ENCODE results near the gene DENND10. TPM values are rescaled to one million over a fixed set of nuclear protein-coding genes. Genes with fewer than 3 reads are reported as not detected.
"Not testable (repeated sequence)": the region's sequence is repeated elsewhere in the genome, so short reads cannot be mapped to it uniquely, and the experiment has no call there.

Gene DENND10
- total RNA-seq, 1 experiment from 2014 or later, result 46.2 TPM

DNA sequence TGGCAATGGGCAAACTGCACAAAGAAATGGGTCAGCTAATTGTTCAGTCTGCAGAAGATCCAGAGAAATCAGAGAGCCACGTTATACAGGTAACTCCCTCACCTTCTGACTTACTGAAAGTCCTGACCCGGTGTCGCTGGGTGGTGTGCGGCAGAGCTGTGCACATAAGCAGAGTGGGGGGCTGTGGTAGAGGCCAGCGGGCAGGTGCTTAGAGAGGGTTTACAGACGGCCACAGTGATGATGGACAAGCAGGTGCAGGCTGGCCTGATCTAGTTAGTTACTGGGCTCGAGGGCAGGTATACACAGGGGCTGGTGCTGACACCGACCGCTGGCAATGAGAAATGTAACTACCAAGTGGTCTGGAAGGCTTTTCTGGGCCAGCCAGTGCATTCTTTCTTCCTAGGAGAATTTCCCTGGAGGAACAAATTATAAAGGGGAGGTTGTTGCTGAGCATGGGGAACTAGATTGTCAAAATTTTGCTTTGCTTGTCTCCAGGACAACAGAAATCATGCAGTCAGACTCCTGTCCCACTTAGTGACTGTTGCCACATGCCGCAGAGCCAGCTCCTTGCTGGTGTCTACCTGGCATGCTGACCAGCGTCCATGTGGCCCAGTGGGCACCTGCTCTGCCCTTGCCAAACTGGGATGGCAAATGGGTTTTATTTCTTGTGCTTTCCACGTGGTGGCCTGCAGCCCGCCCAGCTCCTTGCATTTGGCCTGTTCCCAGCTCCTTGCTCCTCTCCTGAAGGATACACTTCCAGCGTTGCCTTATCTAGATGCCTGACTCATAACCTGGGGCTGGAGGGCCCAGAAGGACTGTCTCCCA lies 28.8 kb downstream of the DENND10 start:
- no peak for DNase-seq (ENCODE audit: low read depth)

DNA sequence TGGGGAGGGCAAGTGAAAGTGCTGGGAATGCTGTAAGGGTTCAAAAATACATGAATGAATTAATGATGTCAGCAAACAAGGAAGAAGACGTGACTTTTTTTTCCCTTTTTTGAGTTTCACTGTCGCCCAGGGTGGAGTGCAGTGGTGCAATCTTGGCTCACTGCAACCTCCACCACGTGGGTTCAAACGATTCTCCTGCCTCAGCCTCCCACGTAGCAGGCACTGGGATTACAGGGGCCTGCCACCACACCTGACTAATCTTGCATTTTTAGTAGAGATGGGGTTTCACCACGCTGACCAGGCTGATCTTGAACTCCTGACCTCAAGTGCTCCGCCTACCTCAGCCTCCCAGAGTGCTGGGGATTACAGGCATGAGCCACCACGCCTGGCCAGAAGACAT lies 30.0 kb downstream of the DENND10 start:
- DNase-seq (ENCODE audit: low read depth), result no peak

DNA sequence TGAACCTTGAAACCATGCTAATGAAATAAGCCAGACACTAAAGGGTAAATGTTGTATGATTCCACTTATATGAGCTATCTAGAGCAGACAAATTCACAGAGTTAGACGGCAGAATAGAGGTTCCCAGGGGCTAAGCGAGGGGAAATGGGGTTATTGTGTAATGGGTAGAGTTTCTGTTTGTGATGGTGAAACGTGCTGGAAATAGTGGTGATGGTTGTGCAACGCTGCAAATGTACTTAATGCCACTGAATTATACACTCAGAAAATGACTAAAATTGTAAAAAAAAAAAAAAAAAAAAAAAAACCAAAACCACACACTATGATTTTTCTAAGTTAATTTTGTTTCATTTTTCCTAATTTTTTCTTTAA lies 31.6 kb downstream of the DENND10 start:
- no peak for DNase-seq (ENCODE audit: low read depth)

DNA sequence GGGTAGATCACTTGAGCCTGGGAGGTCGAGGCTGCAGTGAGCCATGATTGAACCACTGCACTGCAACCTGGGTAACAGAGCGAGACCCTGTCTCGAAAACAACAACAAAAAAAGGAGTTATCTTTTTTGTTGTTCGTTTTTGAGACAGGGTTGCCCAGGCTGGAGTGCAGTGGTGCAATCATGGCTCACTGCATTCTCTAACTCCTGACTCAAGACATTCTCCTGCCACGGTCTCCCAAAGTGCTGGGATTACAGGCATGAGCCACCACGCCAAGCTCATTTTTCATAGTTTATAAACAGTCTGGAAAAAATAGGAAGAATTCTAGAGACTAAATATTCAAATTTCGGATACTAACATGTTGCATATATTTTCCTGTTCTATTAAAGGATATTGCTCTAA lies 32.2 kb downstream of the DENND10 start:
- DNase-seq (ENCODE audit: low read depth), result no peak

DNA sequence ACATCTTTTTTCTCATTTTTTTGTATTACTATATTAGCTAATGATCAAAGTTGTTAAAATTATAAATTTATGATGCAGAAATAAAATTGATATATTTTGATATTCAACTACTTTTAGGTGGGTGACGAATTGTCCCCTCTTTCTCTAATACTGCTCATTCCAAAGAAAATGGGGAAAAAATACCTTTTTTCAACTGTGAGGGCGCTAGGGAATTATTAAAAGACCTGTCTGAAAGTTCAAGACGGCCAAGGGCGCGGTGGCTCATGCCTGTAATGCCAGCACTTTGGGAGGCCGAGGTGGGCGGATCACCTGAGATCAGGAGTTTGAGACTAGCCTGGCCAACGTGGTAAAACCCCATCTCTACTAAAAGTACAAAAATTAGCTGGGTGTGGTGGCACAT lies 34.0 kb downstream of the DENND10 start:
- not testable (repeated sequence) for DNase-seq (ENCODE audit: low read depth)

DNA sequence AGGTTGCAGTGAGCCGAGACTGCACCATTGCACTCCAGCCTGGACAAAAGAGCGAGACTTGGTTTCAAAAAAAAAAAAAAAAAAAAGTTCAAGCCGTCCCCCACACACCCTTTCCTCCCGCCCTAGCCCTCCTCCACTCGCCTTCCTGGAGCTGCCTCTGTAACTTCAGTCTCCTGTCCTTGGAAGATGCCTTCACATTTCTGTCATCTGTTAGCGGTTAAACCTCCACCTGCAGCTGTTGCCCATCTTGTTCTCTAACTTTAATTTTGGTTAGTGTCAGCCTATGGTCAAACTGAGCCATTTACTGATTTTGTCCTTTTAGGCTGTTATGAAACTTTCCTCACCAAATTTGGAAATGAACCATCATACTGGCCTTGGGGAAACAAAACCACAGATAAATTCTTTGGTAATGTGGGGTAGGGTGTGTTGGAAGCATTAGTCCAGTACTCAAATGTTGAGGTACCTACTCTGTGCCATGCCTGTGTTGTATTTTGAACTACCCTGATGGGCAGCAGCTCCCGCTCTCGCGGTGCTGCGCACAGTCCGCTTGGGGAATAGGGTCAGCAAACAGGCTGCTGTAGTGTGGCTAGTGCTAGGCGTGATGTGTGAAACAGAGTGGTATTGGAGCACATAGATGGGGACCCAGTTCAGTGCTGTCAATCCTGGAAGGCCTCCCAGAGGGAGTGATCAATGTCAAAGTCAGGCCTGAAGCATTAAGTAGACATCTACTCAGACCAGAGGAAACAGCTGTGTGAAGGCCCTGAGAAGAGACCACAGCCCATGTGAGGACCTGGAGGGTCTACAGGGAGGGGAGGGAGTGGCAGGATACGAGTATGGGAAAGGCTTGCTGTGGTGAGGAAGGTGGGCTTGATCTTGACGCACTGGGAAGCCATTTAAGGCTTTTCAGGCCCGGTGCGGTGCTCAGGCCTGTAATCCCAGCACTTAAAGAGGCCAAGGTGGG lies 34.7 kb downstream of the DENND10 start:
- DNase-seq (ENCODE audit: low read depth), result no peak

DNA sequence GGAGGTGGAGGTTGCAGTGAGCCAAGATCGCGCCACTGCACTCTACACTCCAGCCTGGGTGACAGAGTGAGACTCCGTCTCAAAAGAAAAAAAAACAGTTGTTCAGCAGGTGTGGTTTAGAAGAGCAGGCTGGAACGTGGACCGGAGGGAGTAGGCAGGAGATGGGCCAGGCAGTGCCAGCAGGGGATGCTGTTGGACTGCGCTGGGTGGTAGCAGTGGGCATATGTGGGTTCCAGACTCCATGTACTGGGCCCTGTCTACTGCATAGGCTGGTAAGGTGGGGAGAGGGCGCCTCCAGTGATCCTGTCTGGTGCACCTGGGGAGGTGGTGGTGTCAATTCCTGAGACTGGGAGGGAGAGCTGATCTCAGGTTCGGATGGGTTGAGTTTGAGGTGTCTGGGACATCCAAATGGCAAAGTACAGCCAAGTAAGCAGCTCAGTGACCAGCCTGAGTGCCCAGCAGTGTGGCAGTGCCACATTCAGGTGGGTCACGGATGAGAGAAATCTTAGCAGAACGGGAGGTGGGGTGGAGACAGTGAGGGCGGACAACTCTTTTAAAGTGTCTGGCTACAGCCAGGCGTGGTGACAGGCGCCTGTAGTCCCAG lies 35.7 kb downstream of the DENND10 start:
- DNase-seq (ENCODE audit: low read depth), result peak; percentile 39

DNA sequence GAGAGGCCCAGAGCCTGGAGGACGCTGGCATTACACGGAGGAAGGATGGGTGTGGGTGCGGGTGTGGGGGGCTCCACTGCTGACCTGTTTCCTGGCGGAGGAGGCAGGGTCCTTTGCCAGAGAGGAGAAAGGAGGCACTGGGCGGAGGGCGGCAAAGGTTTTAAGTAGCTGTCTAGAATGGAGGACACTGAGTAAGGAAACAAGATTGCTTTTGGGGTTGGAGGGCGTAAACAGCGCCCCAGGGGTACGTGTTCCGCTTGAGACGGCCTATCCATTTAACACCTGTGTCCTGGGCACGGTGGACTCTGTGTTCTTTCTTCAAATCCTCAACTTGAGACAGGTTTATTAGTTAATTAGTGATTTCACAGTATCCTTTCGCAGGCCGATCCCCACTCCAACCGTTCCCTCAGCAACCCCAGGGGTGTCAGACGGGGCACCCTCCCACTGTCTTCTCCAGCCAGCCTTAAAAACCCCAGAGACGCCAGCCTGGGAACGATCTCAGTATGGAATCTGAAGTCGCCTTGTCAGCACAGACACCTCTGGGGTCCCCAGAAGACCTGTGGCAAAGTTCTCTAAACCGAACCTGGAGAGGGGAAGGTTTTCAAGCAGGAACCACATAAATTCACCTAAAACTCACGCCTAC lies 36.8 kb downstream of the DENND10 start:
- DNase-seq (ENCODE audit: low read depth), result no peak

DNA sequence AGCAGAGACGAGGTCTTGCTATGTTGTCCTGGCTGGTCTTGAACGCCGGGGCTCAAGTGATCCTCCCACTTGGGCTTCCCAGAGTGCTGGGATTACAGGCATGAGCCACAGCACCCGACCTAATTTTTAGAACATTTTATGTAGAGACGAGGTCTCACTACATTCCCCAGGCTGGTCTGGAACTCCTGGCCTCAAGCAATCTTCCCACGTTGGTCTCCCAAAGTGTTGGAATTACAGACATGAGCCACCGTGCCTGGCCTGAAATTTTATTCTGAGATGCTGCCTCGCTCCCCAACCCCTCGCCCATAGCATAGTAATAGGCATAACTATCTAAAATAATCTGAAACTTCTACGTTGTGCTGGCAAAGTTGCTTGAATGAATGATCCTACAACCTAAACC lies 39.7 kb downstream of the DENND10 start:
- DNase-seq (ENCODE audit: low read depth), result no peak

DNA sequence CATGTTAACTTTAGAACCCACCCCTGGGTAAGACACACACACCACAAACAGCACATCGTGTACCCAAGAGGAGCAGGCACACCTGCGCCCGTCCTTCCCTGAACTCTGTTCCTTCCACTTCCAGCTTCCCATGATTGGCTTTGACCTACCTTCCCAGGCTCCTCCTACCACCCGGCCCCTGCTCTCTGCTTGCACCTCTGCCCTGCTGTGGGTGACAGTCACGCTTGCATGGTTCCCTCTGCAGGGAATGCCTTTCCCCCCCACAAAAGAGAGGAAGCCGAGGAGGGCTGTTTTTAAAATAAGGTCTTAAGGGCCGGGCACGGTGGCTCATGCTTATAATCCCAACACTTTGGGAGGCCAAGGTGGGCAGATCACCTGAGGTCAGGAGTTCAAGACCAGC lies 45.2 kb downstream of the DENND10 start:
- DNase-seq (ENCODE audit: low read depth), result no peak

DNA sequence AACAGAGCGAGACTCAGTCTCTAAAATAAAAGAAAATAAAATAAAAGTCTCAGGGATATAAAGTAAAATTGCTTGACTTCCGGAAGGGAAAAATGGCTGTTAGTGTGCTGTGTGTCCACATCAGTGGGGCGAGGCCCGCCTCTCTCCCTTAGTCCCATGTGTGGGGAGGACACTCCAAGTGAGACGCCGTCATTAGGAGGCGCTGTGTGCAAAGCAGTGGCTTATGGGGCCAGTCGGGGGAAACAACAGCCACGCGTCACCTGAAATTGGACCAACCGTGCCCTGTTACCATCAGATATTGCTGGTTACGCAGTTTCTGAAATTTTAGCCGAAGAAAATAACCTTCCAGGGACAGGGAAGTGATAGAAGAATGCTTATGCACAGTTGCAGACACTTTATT lies 45.8 kb downstream of the DENND10 start:
- no peak for DNase-seq (ENCODE audit: low read depth)

DNA sequence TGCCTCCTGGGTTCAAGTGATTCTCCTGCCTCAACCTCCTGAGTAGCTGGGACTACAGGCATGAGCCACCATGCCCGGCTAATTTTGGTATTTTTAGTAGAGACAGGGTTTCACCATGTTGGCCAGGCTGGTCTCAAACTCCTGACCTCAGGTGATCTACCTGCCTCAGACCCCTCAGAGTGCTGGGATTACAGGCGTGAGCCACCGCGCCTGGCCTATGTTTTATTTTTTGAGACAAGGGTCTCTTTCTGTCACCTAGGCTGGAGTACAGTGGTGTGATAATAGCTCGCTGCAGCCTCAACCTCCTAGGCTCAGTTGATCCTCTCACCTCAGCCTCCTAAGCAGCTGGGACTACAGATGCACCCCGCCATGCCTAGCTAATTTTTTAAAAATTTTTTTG lies 47.7 kb downstream of the DENND10 start:
- not testable (repeated sequence) for DNase-seq (ENCODE audit: low read depth)

DNA sequence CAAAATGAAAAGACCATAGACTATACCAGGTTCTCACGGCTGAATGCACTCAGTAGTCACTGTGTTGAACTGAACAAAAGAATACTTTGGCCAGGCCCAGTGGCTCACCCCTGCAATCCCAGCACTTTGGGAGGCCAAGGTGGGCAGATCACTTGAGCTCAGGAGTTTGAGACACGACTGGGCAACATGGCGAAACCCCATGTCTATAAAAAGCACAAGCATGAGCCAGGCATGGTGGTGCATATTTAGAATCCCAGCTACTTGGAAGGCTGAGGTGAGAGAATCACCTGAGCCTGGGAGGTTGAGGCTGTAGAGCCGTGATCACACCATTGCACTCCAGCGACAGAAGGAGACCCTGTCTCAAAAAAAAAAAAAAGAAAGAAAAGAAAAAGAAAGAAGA lies 49.1 kb downstream of the DENND10 start:
- no peak for DNase-seq (ENCODE audit: low read depth)

DNA sequence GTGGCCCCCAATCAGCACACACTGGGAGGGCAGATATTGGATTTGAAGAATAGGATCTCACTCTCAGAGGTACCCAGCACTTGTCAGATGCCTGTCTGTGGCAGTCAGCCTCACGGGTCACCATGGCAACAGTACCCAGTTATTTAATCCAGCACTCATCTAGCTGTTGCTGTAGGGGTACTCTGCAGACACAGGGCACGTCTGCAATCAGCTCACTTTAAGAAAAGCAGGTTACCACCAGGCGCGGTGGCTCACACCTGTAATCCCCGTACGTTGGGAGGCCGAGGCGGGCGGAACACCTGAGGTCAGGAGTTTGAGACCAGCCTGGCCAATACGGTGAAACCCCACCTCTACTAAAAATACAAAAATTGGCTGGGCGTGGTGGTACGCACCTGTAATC lies 49.7 kb downstream of the DENND10 start:
- no peak for DNase-seq (ENCODE audit: low read depth)

DNA sequence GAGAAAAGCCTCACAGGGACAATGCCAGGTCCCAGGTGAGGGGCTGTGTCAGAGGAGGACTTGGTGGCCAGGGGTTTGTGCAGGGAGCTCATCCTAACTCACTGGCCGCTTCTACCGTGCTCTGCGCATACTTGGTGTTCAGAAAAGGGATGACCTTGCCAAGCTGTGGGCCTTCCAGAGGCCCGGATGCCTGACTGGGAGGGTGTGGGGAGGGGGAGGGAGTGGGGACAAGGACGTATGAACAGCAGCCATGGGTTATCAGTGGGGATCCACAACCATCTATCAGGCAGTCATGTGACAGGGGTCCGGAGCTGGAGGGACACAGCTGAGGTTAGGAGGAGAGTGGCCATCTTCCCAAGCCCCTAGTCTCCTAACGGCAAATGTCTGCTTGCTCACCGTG lies 55.4 kb downstream of the DENND10 start:
- no peak for DNase-seq (ENCODE audit: low read depth)

DNA sequence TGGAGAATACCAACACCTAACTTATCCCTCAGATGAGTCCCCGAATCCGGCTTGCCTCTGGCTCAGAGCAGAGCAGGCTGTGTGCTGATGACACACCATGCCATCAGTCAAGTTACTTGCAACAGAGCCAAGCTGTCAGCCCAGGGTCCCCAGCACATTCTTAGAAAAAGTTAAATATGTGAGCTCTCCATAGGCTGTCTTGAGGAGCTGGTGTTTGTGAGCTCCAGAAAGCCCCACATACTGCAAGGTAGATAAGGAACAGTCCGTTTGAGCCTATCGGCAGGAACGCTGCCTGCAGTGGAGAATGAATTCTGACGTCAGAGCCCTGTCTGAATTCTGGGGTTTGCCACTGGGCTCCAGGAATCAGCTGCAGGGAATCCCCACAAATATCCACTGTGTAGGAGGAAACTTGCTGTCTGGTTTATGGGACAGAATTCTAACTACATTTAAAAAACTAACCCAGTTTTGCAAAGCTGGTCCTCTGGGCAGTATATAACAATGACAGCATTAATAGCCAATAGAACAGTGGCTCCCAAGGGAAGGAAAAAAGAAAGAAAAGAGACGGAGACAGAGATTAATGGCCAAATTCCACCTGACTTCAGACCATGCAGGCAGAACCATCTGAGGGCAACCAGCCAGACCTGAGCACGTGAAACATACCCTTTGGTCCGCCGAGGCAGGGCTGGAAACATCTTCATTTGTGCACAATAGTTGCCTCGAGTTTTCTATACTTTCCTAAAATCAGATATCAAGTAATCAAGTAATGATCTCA lies 58.0 kb downstream of the DENND10 start:
- peak; percentile 41 for DNase-seq (ENCODE audit: low read depth)

DNA sequence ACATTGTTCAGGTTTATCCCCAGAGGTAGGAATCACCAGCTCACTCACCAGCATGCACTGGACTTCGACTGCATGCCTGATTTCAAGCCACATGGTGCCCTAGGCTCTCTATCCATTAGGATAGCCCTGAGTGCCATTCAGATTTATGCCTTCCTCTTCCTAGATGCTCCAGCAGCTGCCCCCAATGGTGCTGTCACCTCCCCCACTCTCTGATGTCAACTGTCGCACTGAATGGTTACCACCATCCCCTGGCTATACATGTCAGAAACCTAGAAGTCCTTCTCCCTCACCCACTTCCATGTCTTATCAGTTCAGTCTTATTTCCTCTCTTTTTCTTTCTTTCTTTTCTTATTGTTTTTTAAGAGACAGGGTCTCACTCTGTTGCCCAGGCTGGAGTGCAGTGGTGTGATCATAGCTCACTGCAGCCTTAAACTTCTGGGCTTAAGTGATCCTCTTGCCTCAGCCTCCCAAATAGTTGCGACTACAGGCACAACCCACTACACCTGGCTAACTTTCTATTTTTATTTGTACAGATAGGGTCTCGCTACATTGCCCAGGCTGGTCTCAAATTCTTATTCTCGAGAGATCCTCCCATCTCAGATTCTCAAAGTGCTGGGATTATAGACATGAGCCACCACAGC lies 58.7 kb downstream of the DENND10 start:
- no peak for DNase-seq (ENCODE audit: low read depth)

DNA sequence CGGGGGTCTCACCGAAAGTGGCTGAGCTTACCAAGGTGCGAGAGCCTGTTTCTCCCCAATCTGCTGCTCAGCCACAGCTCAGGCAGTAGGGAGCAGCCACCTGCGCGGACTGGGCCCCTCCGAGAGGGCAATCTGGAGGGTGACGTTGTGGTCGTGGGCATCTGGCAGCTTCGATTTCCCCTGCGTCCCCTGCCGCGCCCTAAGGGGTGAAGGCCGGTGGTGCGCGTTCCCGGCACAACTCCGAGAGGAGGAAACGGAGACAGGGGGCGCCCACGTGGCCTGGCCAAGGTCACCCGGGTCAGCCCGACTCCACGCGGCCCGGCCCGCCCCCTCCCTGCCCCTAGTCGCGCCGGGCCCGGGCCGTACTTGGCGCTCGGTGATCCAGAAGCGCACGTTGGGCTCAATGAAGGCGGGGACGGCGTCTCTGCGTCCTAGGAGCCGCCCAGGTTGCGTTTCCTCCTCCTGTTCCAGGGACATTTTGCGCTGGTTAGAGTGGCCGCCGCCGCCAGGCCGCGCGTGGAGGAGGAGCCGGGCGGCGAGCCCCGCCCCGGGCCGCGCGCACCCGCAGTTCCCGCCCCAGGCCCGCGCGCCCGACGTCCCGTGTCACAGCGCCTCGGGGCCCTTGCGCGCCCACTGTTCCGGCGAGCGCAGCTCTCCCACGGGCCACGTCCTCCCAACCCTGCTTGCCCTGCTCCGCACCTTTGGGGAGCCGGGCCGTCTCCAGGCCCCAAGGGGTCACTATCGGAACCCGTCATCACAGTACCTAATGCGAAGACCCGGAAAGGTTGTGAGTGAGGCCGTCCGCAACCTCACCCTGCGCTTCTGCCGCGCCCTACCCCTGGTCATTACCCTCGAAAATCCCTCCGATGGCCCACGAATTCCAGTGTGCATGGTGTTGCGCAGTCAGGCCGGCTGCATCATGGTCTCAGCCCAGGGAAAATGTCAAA lies 61.5 kb downstream of the DENND10 start, which contains the start of gene SFXN4:
TSS of gene SFXN4 (minus strand) at position 544 of the 947 bp plus-strand sequence. CDS start at position 477, 67 bp downstream.
- DNase-seq (ENCODE audit: low read depth), result peak; percentile 60

DNA sequence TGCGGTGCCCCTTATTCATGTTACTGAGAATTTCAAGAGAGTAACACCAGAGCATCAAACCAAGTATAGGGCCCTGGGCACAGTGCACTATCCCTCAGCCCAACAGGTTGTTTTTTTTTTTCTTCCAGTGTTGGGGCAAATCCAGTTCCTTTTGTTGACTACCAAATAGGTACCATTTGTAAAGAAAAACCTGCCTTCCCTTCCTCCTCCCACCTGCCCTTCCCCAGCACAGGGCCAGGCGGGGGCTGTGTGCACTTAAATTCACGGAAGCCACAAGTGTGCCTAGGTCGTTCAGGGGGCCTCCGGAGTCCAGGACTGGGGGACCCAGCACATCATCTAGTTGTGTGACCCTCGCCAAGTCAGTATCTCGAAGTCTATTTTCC lies 62.2 kb downstream of the DENND10 start:
- DNase-seq (ENCODE audit: low read depth), result no peak

All from M059J (cell line).